ENCODE results near the gene MAP4K4.

GRCh38 chr2:101821828-101822458 is 124.4 kb downstream of the MAP4K4 start:
- TF ChIP-seq CTCF (conservative IDR thresholded peaks at IDR 0.05; ENCODE audit: low read depth, low read length) (no peak), EZH2phosphoT487 (IDR thresholded peaks at IDR 0.05; ENCODE audit: borderline replicate concordance, low read length) (no peak)

All from PC-3 (cell line).